K562 (cell line): ENCODE measurements around the gene FRMD4A.

ENCODE experiments used
- CTCF ChIP-seq, 3 experiments: IDR thresholded peaks in 2 of 3; conservative IDR thresholded peaks in 1 of 3; 2 replicates each; pipeline ENCODE4 v1.5.1; 2011 to 2012; ENCODE audit warnings: low read length in 3 of 3, mild to moderate bottlenecking in 3 of 3, control low read depth in 2 of 3, improper control_type of control experiment in 1 of 3, inconsistent platforms in 1 of 3, low read depth in 1 of 3, mixed read lengths in 1 of 3, moderate library complexity in 1 of 3; ENCODE audit not compliant: insufficient read depth in 2 of 3
- DPF2 ChIP-seq: fragments of 450-650 bp; IDR thresholded peaks from 2 replicates; pipeline ENCODE4 v1.6.1; 2016
- EP300 ChIP-seq: IDR thresholded peaks from 2 replicates; pipeline ENCODE4 v1.6.1; 2012; ENCODE audit warnings: low read length, improper control_type of control experiment
- GTF3C2 ChIP-seq: IDR thresholded peaks from 3 replicates; pipeline ENCODE4 v1.6.1; 2011; ENCODE audit warnings: borderline replicate concordance, mild to moderate bottlenecking, moderate library complexity; ENCODE audit not compliant: insufficient read length; ENCODE audit errors: extremely low read depth
- MBD2 ChIP-seq: sonication (generic); IDR thresholded peaks from 2 replicates; pipeline ENCODE4 v1.6.1; 2016; ENCODE audit warnings: low read depth, borderline replicate concordance
- MXI1 ChIP-seq: IDR thresholded peaks from 2 replicates; pipeline ENCODE4 v1.6.1; 2011; ENCODE audit warnings: low read depth, mild to moderate bottlenecking, improper control_type of control experiment, low read length
- NR0B1 ChIP-seq: fragments of 450-650 bp; IDR thresholded peaks from one replicate; pipeline ENCODE4 v1.6.1; 2018; ENCODE audit warnings: mild to moderate bottlenecking, moderate library complexity; ENCODE audit not compliant: partially characterized antibody
- ZBTB1 ChIP-seq: sonication (generic); formaldehyde crosslinking; IDR thresholded peaks from 2 replicates; pipeline ENCODE4 v1.8.1; 2023; ENCODE audit warnings: missing genetic modification reagents, low read depth, mild to moderate bottlenecking, borderline replicate concordance
- ZNF644 ChIP-seq: fragments of 200-800 bp; sonication (Bioruptor generic); IDR thresholded peaks from 2 replicates; pipeline ENCODE4 v1.6.1; 2016; ENCODE audit warnings: low read depth, missing genetic modification characterization, missing compliant biosample characterization
- TF ChIP-seq, protein P1 (sequence below): sonication (generic); formaldehyde crosslinking; IDR thresholded peaks from 2 replicates; pipeline ENCODE4 v1.8.0; 2022; ENCODE audit warnings: mild to moderate bottlenecking, missing genetic modification reagents

GRCh38 chr10:13767676-13768178, 563.0 kb downstream of the FRMD4A start:
- TF ChIP-seq CTCF (IDR thresholded peaks at IDR 0.05 in 2 of 3, conservative IDR thresholded peaks at IDR 0.05 in 1 of 3; ENCODE audit: insufficient read depth in 2 of 3, low read depth in 1 of 3, low read length in 3 of 3) (no peak), EP300 (no peak), MBD2 (no peak), GTF3C2 (no peak), ZBTB1 (CRISPR knock-in tag) (no peak), MXI1 (no peak), NR0B1 (no peak), ZNF644 (tag) (no peak), DPF2 (no peak)
- TF ChIP-seq, protein P1, sequence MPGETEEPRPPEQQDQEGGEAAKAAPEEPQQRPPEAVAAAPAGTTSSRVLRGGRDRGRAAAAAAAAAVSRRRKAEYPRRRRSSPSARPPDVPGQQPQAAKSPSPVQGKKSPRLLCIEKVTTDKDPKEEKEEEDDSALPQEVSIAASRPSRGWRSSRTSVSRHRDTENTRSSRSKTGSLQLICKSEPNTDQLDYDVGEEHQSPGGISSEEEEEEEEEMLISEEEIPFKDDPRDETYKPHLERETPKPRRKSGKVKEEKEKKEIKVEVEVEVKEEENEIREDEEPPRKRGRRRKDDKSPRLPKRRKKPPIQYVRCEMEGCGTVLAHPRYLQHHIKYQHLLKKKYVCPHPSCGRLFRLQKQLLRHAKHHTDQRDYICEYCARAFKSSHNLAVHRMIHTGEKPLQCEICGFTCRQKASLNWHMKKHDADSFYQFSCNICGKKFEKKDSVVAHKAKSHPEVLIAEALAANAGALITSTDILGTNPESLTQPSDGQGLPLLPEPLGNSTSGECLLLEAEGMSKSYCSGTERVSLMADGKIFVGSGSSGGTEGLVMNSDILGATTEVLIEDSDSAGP (CRISPR knock-in tag): no peak
